K562 (cell line): ENCODE measurements around the gene RACGAP1. TPM values are rescaled to one million over a fixed set of nuclear protein-coding genes. Genes with fewer than 3 reads are reported as not detected.

Experiments used
- ADNP ChIP-seq: fragments of 200-800 bp; sonication (Bioruptor generic); IDR thresholded peaks from 2 replicates; pipeline ENCODE4 v1.6.1; 2016; ENCODE audit warnings: missing genetic modification characterization, missing compliant biosample characterization
- C11orf30 ChIP-seq: fragments of 450-650 bp; IDR thresholded peaks from 2 replicates; pipeline ENCODE4 v1.6.1; 2016; ENCODE audit warnings: low read depth, mild to moderate bottlenecking
- ILK ChIP-seq: fragments of 450-650 bp; IDR thresholded peaks from 2 replicates; pipeline ENCODE4 v1.6.1; 2016; ENCODE audit warnings: missing genetic modification characterization, low read depth, mild to moderate bottlenecking, missing compliant biosample characterization, moderate library complexity, borderline replicate concordance
- IRF2 ChIP-seq: sonication (generic); formaldehyde crosslinking; IDR thresholded peaks from 2 replicates; pipeline ENCODE4 v1.8.1; 2022; ENCODE audit warnings: mild to moderate bottlenecking, missing genetic modification reagents
- MYC ChIP-seq, 2 experiments: fragments of 250-450 bp in 1 of 2; sonication (Bioruptor Pico) in 1 of 2; IDR thresholded peaks; 2 replicates each; pipeline versions ENCODE4 v1.5.1 to v1.6.1; 2012 to 2021; ENCODE audit warnings: low read depth in 2 of 2, borderline replicate concordance in 1 of 2, improper control_type of control experiment in 1 of 2, low read length in 1 of 2, mild to moderate bottlenecking in 1 of 2, moderate library complexity in 1 of 2
- NCOA2 ChIP-seq, 2 experiments: fragments of 450-650 bp; IDR thresholded peaks; 2 replicates each; pipeline ENCODE4 v1.6.1; 2018; ENCODE audit warnings: mild to moderate bottlenecking in 2 of 2, moderate library complexity in 1 of 2; ENCODE audit not compliant: partially characterized antibody in 2 of 2
- PHB ChIP-seq: fragments of 250-450 bp; sonication (Bioruptor Pico); IDR thresholded peaks from 2 replicates; pipeline ENCODE4 v1.5.0; 2021
- RAD51 ChIP-seq: fragments of 450-650 bp; IDR thresholded peaks from 2 replicates; pipeline ENCODE4 v1.7.1; 2016; ENCODE audit warnings: low read depth, mild to moderate bottlenecking, borderline replicate concordance
- SMAD1 ChIP-seq: fragments of 150-350 bp; IDR thresholded peaks from 2 replicates; pipeline ENCODE4 v1.6.1; 2014; ENCODE audit warnings: low read length, low read depth; ENCODE audit not compliant: partially characterized antibody
- TBP ChIP-seq: optimal IDR thresholded peaks from 2 replicates; pipeline ENCODE3; 2011; ENCODE audit warnings: low read depth, low read length, improper control_type of control experiment
- TEAD1 ChIP-seq, 2 experiments: fragments of 450-650 bp in 1 of 2; sonication (generic) in 1 of 2; formaldehyde crosslinking; IDR thresholded peaks; 2 replicates each; pipeline versions ENCODE4 v1.4.0 to v1.8.0; 2020 to 2022; ENCODE audit warnings: mild to moderate bottlenecking in 2 of 2, missing genetic modification reagents in 1 of 2
- ZBTB12 ChIP-seq: fragments of 250-450 bp; sonication (Bioruptor Pico); IDR thresholded peaks from 2 replicates; pipeline ENCODE4 v1.4.0; 2020
- ZBTB7A ChIP-seq: IDR thresholded peaks from 2 replicates; pipeline ENCODE4 v1.6.1; 2011; ENCODE audit warnings: low read depth, mild to moderate bottlenecking, low read length, moderate library complexity, borderline replicate concordance; ENCODE audit not compliant: control insufficient read depth
- ZBTB8A ChIP-seq: fragments of 450-650 bp; IDR thresholded peaks from 2 replicates; pipeline ENCODE4 v1.6.1; 2018; ENCODE audit warnings: mild to moderate bottlenecking, moderate library complexity; ENCODE audit not compliant: partially characterized antibody
- ZNF239 ChIP-seq: fragments of 250-450 bp; sonication (Bioruptor Pico); IDR thresholded peaks from 2 replicates; pipeline ENCODE4 v1.4.0; 2020; ENCODE audit warnings: mild to moderate bottlenecking
- ZNF589 ChIP-seq: fragments of 200-800 bp; sonication (Bioruptor generic); IDR thresholded peaks from 2 replicates; pipeline ENCODE4 v1.6.1; 2016; ENCODE audit warnings: low read depth, missing genetic modification characterization, missing compliant biosample characterization
- ZNF785 ChIP-seq: fragments of 250-450 bp; sonication (Bioruptor Pico); IDR thresholded peaks from 2 replicates; pipeline ENCODE4 v1.4.0; 2020; ENCODE audit warnings: mild to moderate bottlenecking
- ZSCAN29 ChIP-seq: fragments of 450-650 bp; IDR thresholded peaks from 2 replicates; pipeline ENCODE4 v1.6.1; 2017
- polyA plus RNA-seq, 8 experiments: library from polyadenylated mRNA; depleted of rRNA in 4 of 8; stranded (reverse) in 5 of 8; unstranded in 3 of 8; fragments of >200 nt; fragmentation: Nextera tagmentation in 2 of 8; fragmentation: Illumina TruSeq in 1 of 8; extraction: Ambion mirVana in 2 of 8; extraction: Trizol in 1 of 8; gene quantifications; 2 replicates each; pipeline versions ENCODE4 v1.2.1 to v1.2.3, GENCODE V29; 2011 to 2014; ENCODE audit warnings: inconsistent platforms in 1 of 8, missing spikeins in 1 of 8
- total RNA-seq, 7 experiments: library from RNA; depleted of rRNA in 6 of 7; stranded (reverse); fragments of >200 nt in 6 of 7; fragmentation: Illumina TruSeq in 2 of 7; extraction: Trizol in 2 of 7; gene quantifications; 2 replicates each; pipeline versions ENCODE4 v1.2.1 to v1.2.3, GENCODE V29; 2011 to 2021; ENCODE audit warnings: low replicate concordance in 1 of 7
- TF ChIP-seq, protein P1 (sequence below): fragments of 450-650 bp; IDR thresholded peaks from 2 replicates; pipeline ENCODE4 v1.6.1; 2017; ENCODE audit warnings: mild to moderate bottlenecking, moderate library complexity
- TF ChIP-seq, protein P2 (sequence below), 2 experiments: fragments of 450-650 bp; conservative IDR thresholded peaks; 2 replicates each; pipeline ENCODE4 v1.6.1; 2017; ENCODE audit warnings: mild to moderate bottlenecking in 2 of 2, moderate library complexity in 2 of 2
- TF ChIP-seq, protein P3 (sequence below): sonication (generic); formaldehyde crosslinking; IDR thresholded peaks from 2 replicates; pipeline ENCODE4 v1.8.0; 2022; ENCODE audit warnings: mild to moderate bottlenecking, missing genetic modification reagents

RACGAP1 gene
- total and polyA plus RNA-seq, 9 of the 15 experiments (the other 6 are each of a cell fraction or from before 2014, with no cell fraction given) = 56.4 to 92.9 (median 71.8) TPM

DNA sequence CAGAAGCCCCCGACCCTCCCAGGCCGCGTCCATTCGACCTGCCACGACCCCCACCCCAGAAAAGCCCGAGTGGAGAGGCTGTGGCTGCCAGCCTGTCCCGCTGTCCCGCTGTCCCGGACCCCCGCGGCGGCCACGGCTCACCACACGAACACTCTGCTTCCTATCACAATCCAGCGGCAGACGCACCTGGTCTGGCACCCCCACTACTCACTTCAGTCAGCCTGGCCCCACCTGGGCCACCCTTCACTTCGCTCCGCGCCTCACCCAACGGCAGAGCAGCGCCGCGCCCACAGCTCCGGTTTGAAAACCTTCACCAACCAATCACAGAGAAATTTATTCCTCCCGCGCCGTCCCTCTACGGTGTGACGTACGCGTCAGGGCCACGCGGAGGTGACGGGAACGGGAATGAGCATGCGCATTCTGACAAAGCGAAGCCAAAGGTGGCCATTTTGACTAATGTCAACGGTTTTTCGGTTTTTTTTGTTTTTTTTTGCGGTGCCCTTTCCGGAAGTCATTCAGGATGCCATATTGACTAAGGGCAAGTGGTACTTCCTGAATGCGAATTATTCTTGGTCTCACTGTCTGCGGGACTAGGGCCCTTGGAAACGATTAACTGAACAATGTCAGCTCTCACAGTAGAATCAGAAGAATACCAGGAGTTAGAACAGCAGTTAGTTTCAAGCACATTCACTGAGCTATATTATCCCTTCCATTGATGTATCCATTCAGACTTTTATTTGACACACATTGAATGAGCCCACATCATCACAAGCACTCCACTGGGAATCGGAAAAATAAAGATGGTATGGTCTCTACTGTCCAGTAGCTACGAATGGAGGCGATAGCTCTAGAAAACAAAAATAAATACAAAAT, at the start of gene RACGAP1 (continued):
- TF ChIP-seq, protein P1, sequence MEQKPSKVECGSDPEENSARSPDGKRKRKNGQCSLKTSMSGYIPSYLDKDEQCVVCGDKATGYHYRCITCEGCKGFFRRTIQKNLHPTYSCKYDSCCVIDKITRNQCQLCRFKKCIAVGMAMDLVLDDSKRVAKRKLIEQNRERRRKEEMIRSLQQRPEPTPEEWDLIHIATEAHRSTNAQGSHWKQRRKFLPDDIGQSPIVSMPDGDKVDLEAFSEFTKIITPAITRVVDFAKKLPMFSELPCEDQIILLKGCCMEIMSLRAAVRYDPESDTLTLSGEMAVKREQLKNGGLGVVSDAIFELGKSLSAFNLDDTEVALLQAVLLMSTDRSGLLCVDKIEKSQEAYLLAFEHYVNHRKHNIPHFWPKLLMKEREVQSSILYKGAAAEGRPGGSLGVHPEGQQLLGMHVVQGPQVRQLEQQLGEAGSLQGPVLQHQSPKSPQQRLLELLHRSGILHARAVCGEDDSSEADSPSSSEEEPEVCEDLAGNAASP = no peak
- TF ChIP-seq ZSCAN29 (peak; percentile 87), ZBTB7A (peak; percentile 72; the same call in 1 of the 2 replicates), PHB (CRISPR knock-in tag) (no peak), ZNF785 (no peak), NCOA2 (IDR thresholded peaks at IDR 0.05; ENCODE audit: partially characterized antibody in 2 of 2) (no peak), RAD51 (peak; percentile 64; the same call in 1 of the 2 replicates), TBP (peak; percentile 72), SMAD1 (peak; percentile 32), IRF2 (CRISPR knock-in tag) (no peak), C11orf30 (peak; percentile 50), ILK (no peak), ZBTB8A (no peak), ADNP (no peak), ZNF589 (peak; percentile 49; the same call in 1 of the 2 replicates), TEAD1 (CRISPR knock-in tag; IDR thresholded peaks at IDR 0.05) (0 out of 4 replicates have a peak, but pooled peaks have one; percentile 17 to 72), ZNF239 (CRISPR knock-in tag) (peak; percentile 40; the same call in 1 of the 2 replicates), ZBTB12 (CRISPR knock-in tag) (peak; percentile 81), MYC (IDR thresholded peaks at IDR 0.05; ENCODE audit: low read depth, low read length) (peak; percentile 96), MYC (CRISPR knock-in tag; IDR thresholded peaks at IDR 0.05; ENCODE audit: borderline replicate concordance, low read depth) (0 out of 2 replicates have a peak, but pooled peaks have one; percentile 49)
- TF ChIP-seq, protein P2, sequence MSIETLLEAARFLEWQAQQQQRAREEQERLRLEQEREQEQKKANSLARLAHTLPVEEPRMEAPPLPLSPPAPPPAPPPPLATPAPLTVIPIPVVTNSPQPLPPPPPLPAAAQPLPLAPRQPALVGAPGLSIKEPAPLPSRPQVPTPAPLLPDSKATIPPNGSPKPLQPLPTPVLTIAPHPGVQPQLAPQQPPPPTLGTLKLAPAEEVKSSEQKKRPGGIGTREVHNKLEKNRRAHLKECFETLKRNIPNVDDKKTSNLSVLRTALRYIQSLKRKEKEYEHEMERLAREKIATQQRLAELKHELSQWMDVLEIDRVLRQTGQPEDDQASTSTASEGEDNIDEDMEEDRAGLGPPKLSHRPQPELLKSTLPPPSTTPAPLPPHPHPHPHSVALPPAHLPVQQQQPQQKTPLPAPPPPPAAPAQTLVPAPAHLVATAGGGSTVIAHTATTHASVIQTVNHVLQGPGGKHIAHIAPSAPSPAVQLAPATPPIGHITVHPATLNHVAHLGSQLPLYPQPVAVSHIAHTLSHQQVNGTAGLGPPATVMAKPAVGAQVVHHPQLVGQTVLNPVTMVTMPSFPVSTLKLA (conservative IDR thresholded peaks at IDR 0.05) = peak; percentile 94 to 96
- TF ChIP-seq, protein P3, sequence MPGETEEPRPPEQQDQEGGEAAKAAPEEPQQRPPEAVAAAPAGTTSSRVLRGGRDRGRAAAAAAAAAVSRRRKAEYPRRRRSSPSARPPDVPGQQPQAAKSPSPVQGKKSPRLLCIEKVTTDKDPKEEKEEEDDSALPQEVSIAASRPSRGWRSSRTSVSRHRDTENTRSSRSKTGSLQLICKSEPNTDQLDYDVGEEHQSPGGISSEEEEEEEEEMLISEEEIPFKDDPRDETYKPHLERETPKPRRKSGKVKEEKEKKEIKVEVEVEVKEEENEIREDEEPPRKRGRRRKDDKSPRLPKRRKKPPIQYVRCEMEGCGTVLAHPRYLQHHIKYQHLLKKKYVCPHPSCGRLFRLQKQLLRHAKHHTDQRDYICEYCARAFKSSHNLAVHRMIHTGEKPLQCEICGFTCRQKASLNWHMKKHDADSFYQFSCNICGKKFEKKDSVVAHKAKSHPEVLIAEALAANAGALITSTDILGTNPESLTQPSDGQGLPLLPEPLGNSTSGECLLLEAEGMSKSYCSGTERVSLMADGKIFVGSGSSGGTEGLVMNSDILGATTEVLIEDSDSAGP (CRISPR knock-in tag) = no peak
